Skeletal muscle tissue (tissue), 4 donors: ENCODE measurements around the gene ZNF350. TPM values are rescaled to one million over a fixed set of nuclear protein-coding genes. Genes with fewer than 3 reads are reported as not detected.

ENCODE experiments used
- H3K27ac ChIP-seq: one replicate; pipeline ENCODE4 v1.7.0; 2013; ENCODE audit warnings: mild to moderate bottlenecking, low read depth, low read length, inconsistent platforms
- H3K27me3 ChIP-seq, 3 donors: one replicate each; pipeline ENCODE4 v1.7.0; 2013; ENCODE audit warnings: low read length in 3 of 3; ENCODE audit not compliant: control insufficient read depth in 3 of 3, insufficient read depth in 3 of 3
- H3K36me3 ChIP-seq, 3 donors: one replicate each; pipeline ENCODE4 v1.7.0; 2013; ENCODE audit warnings: low read length in 3 of 3; ENCODE audit not compliant: control insufficient read depth in 3 of 3, insufficient read depth in 3 of 3
- H3K4me1 ChIP-seq, 3 donors: one replicate each; pipeline ENCODE4 v1.7.0; 2013; ENCODE audit warnings: low read length in 3 of 3, mild to moderate bottlenecking in 3 of 3; ENCODE audit not compliant: control insufficient read depth in 3 of 3, insufficient read depth in 3 of 3
- H3K4me3 ChIP-seq, 3 donors: one replicate each; pipeline ENCODE4 v1.7.0; 2013; ENCODE audit warnings: low read length in 3 of 3
- H3K9ac ChIP-seq, 3 donors: one replicate each; pipeline ENCODE4 v1.7.0; 2013; ENCODE audit warnings: low read length in 3 of 3, mild to moderate bottlenecking in 3 of 3, moderate library complexity in 2 of 3, low read depth in 1 of 3
- H3K9me3 ChIP-seq, 3 donors: one replicate each; pipeline ENCODE4 v1.7.0; 2013; ENCODE audit warnings: low read length in 3 of 3; ENCODE audit not compliant: control insufficient read depth in 3 of 3
- total RNA-seq: library from RNA; depleted of rRNA; stranded (reverse); fragments of >200 nt; gene quantifications from one replicate; pipeline ENCODE4 v1.2.3, GENCODE V29; 2014
- donor health status: Osteomylitis.

ZNF350 gene
- total RNA-seq, 1 donor from 2014 or later, result 10.4 TPM

DNA sequence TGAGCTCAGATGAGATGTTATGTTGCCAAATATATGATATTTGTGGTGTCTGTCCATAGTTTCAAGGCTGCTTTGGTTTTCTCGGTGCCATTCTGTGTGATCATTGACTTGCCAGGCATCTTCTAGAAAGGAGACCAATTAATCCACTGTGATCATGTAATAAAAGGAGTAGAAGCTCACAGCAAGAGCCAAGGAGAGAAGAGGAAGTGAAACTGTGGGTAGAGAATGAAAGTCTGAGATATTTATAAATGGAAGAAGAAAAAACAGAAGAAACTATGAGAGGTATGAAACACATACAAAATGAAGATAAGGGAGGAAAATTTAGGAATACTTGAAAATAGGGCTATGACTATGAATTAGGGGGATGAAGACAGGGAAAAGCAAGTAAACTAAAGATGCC, 70.5 kb downstream of the ZNF350 start:
- H3K9me3 ChIP-seq, result peaks cover 15 to 35% (median 24%) of the 10 kb centered on the region in 3 donors
- H3K36me3 ChIP-seq, result no peaks in the 10 kb centered on the region
- H3K27me3 ChIP-seq, result no peaks in the 10 kb centered on the region
- H3K9ac ChIP-seq, result no peak overlapping the region
- H3K4me1 ChIP-seq, result no peaks in the 10 kb centered on the region
- no peak overlapping the region for H3K4me3 ChIP-seq
- H3K27ac ChIP-seq, result no peak overlapping the region

DNA sequence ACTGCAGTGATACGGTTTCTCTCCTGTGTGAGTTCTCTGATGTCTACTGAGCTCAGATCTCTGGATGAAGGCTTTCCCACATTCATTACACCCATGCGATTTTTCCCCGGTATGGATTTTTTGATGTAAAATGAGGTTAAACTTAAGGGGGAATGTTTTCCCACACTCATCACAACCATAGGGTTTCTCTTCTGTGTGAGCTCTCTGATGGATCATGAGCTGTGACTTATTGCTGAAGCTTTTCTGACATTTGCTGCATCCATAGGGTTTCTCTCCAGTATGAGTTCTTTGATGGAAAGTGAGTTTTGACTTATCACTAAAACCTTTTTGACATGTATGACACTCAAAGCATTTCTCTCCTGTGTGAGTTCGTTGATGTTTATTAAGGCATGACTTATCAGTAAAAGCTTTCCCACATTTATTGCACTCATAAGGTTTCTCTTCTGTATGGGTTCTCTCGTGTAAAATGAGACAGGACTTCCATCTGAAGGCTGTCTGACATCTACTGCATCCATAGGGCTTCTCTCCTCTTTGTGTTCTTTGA, 71.2 kb downstream of the ZNF350 start:
- Histone ChIP-seq H3K27ac (no peak overlapping the region), H3K9me3 (peaks cover 13 to 34% (median 24%) of the 10 kb centered on the region in 3 donors)

More for the DNA sequence above, 71.2 kb downstream of the ZNF350 start:
- no peak overlapping the region for H3K9ac ChIP-seq
- peak overlapping the region in 1 of 3 donors; percentile 17 for H3K4me3 ChIP-seq
- H3K27me3 ChIP-seq, result no peaks in the 10 kb centered on the region
- H3K4me1 ChIP-seq, result no peaks in the 10 kb centered on the region
- no peaks in the 10 kb centered on the region for H3K36me3 ChIP-seq

Other genes starting within 250 kb of the ZNF350 start
- 7.8 TPM for gene FPR1, start 235.0 kb downstream of the ZNF350 start, total RNA-seq
- 4.2 TPM for gene FPR2, start 225.7 kb downstream of the ZNF350 start, total RNA-seq
- gene FPR3, start 191.7 kb downstream of the ZNF350 start, total RNA-seq, result 0.52 TPM
- 11.0 TPM for gene ZNF577, start 98.9 kb downstream of the ZNF350 start, total RNA-seq
- gene ZNF649, start 81.8 kb downstream of the ZNF350 start, total RNA-seq, result 15.7 TPM
- 5.2 TPM for gene ZNF613, start 59.4 kb downstream of the ZNF350 start, total RNA-seq
- 8.4 TPM for gene ZNF615, start 21.4 kb upstream of the ZNF350 start, total RNA-seq
- gene ZNF614, start 41.5 kb upstream of the ZNF350 start, total RNA-seq, result 7.8 TPM
- 11.5 TPM for gene ZNF432, start 62.0 kb upstream of the ZNF350 start, total RNA-seq
- 19.8 TPM for gene ZNF841, start 108.9 kb upstream of the ZNF350 start, total RNA-seq
- 6.8 TPM for gene ZNF616, start 153.1 kb upstream of the ZNF350 start, total RNA-seq
- 5.7 TPM for gene ZNF836, start 184.8 kb upstream of the ZNF350 start, total RNA-seq
- 65.8 TPM for gene PPP2R1A, start 203.2 kb upstream of the ZNF350 start, total RNA-seq